ENCODE data around the gene HRCT1.
A peak's percentile ranks its signal among the peaks of the same experiment; 100 is the strongest.

The HRCT1 gene

GRCh38 chr9:35898337-35898736 lies 7.7 kb upstream of the HRCT1 start:
- no peak for TF ChIP-seq CTCF (IDR thresholded peaks at IDR 0.05; ENCODE audit: unreplicated experiment in 3 of 3)
- H3K36me3 Mint-ChIP-seq (ENCODE audit: low read depth), result no peaks in the 10 kb centered on the region
- H3K9me3 Mint-ChIP-seq, result no peaks in the 10 kb centered on the region
- peaks cover 9% of the 10 kb centered on the region for H3K4me1 Mint-ChIP-seq
- no peak overlapping the region for H3K27ac Mint-ChIP-seq
- H3K27me3 Mint-ChIP-seq (ENCODE audit: low read depth), result peaks cover 15% of the 10 kb centered on the region
- H3K4me3 Mint-ChIP-seq, result no peak overlapping the region

- no peak for TF ChIP-seq CTCF (IDR thresholded peaks at IDR 0.05; ENCODE audit: unreplicated experiment in 3 of 3)
- no peaks in the 10 kb centered on the region for H3K9me3 Mint-ChIP-seq
- no peaks in the 10 kb centered on the region for H3K36me3 Mint-ChIP-seq (ENCODE audit: low read depth)
- H3K4me3 Mint-ChIP-seq, result no peak overlapping the region
- peaks cover 15% of the 10 kb centered on the region for H3K27me3 Mint-ChIP-seq (ENCODE audit: low read depth)
- peaks cover 13% of the 10 kb centered on the region for H3K4me1 Mint-ChIP-seq
- H3K27ac Mint-ChIP-seq, result peak overlapping the region; percentile 22 to 56 (median 47)
Observed at GRCh38 chr9:35899021-35899420, 7.0 kb upstream of the HRCT1 start.

GRCh38 chr9:35903049-35903448 lies 3.0 kb upstream of the HRCT1 start:
- peak; percentile 59 to 75 (median 69) for TF ChIP-seq CTCF (IDR thresholded peaks at IDR 0.05; ENCODE audit: unreplicated experiment in 3 of 3)
- Mint-ChIP-seq H3K9me3 (no peaks in the 10 kb centered on the region), H3K27me3 (ENCODE audit: low read depth) (peaks cover 6% of the 10 kb centered on the region), H3K4me1 (peaks cover 51% of the 10 kb centered on the region), H3K36me3 (ENCODE audit: low read depth) (no peaks in the 10 kb centered on the region), H3K27ac (peak overlapping the region in 2 of 3 experiments; percentile 47 to 72), H3K4me3 (no peak overlapping the region)

- Mint-ChIP-seq H3K9me3 (no peaks in the 10 kb centered on the region), H3K36me3 (ENCODE audit: low read depth) (no peaks in the 10 kb centered on the region), H3K27me3 (ENCODE audit: low read depth) (peaks cover 3% of the 10 kb centered on the region), H3K4me3 (no peak overlapping the region), H3K4me1 (peaks cover 60% of the 10 kb centered on the region), H3K27ac (peak overlapping the region; percentile 81 to 99 (median 95))
- no peak for TF ChIP-seq CTCF (IDR thresholded peaks at IDR 0.05; ENCODE audit: unreplicated experiment in 3 of 3)
Observed at GRCh38 chr9:35904338-35904737, 1.7 kb upstream of the HRCT1 start.

GRCh38 chr9:35905051-35905781 lies 786 bp upstream of the HRCT1 start:
- Mint-ChIP-seq H3K36me3 (ENCODE audit: low read depth) (no peaks in the 10 kb centered on the region), H3K9me3 (no peaks in the 10 kb centered on the region), H3K4me3 (peak overlapping the region in 2 of 3 experiments; percentile 57 to 70), H3K27ac (peak overlapping the region; percentile 95 to 99 (median 96)), H3K27me3 (ENCODE audit: low read depth) (peaks cover 3% of the 10 kb centered on the region), H3K4me1 (peaks cover 64% of the 10 kb centered on the region)
- no peak for TF ChIP-seq CTCF (IDR thresholded peaks at IDR 0.05; ENCODE audit: unreplicated experiment in 3 of 3)
